ENCODE measurements around the gene RNF144B.

The RNF144B gene

DNA sequence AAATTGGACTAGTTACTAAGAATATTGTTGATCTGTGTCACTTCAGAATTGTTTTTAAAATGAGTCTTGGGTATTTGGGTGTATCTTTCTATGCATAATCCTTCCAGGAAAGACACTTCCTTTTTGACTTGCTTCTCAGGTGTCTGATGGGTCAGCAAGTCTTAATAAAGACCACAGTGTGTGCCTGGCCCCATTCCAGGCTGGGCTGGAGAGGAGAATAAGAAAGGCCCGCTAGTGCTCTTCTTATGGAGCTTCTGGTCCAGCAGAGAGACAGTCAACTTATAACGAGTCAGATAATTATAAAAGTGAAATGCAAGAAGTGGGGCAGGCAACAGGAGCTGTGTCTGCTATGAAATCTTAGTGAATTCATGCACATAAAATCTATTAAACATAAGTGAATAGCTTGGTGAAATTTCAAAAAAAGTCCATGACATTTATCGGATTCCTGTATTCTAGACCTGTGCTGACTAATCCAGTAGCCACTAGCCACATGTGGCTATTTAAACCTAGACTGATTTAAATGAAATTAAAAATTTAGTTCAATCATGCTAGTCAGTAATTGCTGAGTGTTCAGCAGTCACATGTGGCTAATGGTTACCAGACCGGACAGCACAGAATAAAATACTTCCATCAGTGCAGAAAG is 42.6 kb downstream of the RNF144B start:
- Histone ChIP-seq H3K36me3 (ENCODE audit: insufficient read depth, low read depth, low read length) (no peaks in the 10 kb centered on the region), H3K4me3 (ENCODE audit: low read length) (no peak overlapping the region), H3K9me3 (ENCODE audit: insufficient read depth, low read depth, low read length) (no peaks in the 10 kb centered on the region), H3K4me1 (ENCODE audit: insufficient read depth, low read length) (0 out of 2 replicates have a peak, but pooled peaks cover 4% of the 10 kb centered on the region), H3K9ac (ENCODE audit: low read depth, low read length) (no peak overlapping the region), H3K27me3 (ENCODE audit: insufficient read depth, low read length) (no peaks in the 10 kb centered on the region), H3K27ac (ENCODE audit: low read length) (no peak overlapping the region)

DNA sequence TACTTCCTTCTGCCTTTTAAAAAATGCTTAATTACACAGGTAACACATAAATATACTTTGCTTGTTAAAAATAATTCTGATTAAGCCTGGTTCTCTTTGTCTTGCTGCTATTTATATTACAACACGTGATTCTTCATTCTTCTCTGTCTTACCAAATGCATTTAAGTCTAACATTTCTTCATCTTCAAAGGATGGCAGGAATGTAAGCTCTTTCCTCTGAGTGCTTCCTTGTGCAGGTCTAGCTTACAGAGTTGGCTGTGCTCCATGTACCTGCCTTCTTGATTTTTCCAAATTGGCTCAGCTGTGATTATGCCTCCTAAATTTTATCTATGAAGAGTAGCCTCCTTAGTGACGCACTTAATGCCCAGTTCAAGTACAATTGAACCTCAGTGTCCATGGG is 44.4 kb downstream of the RNF144B start:
- no peaks in the 10 kb centered on the region for H3K36me3 ChIP-seq (ENCODE audit: insufficient read depth, low read depth, low read length)

GRCh38 chr6:18432180-18432579 is 45.0 kb downstream of the RNF144B start:
- no peaks in the 10 kb centered on the region for H3K36me3 ChIP-seq (ENCODE audit: insufficient read depth, low read depth, low read length)
- H3K9me3 ChIP-seq (ENCODE audit: insufficient read depth, low read depth, low read length), result no peaks in the 10 kb centered on the region
- H3K27me3 ChIP-seq (ENCODE audit: insufficient read depth, low read length), result no peaks in the 10 kb centered on the region
- H3K4me1 ChIP-seq (ENCODE audit: insufficient read depth, low read length), result 0 out of 2 replicates have a peak, but pooled peaks cover 4% of the 10 kb centered on the region
- no peak overlapping the region for H3K4me3 ChIP-seq (ENCODE audit: low read length)
- no peak overlapping the region for H3K27ac ChIP-seq (ENCODE audit: low read length)
- no peak overlapping the region for H3K9ac ChIP-seq (ENCODE audit: low read depth, low read length)

More for the DNA sequence above, 44.4 kb downstream of the RNF144B start:
- H3K4me1 ChIP-seq (ENCODE audit: insufficient read depth, low read length), result 0 out of 2 replicates have a peak, but pooled peaks cover 4% of the 10 kb centered on the region
- H3K27me3 ChIP-seq (ENCODE audit: insufficient read depth, low read length), result no peaks in the 10 kb centered on the region
- H3K27ac ChIP-seq (ENCODE audit: low read length), result no peak overlapping the region
- no peak overlapping the region for H3K4me3 ChIP-seq (ENCODE audit: low read length)
- no peaks in the 10 kb centered on the region for H3K9me3 ChIP-seq (ENCODE audit: insufficient read depth, low read depth, low read length)
- no peak overlapping the region for H3K9ac ChIP-seq (ENCODE audit: low read depth, low read length)

GRCh38 chr6:18432619-18433018 is 45.5 kb downstream of the RNF144B start:
- Histone ChIP-seq H3K4me1 (ENCODE audit: insufficient read depth, low read length) (0 out of 2 replicates have a peak, but pooled peaks cover 4% of the 10 kb centered on the region), H3K27me3 (ENCODE audit: insufficient read depth, low read length) (no peaks in the 10 kb centered on the region), H3K36me3 (ENCODE audit: insufficient read depth, low read depth, low read length) (no peaks in the 10 kb centered on the region), H3K9me3 (ENCODE audit: insufficient read depth, low read depth, low read length) (no peaks in the 10 kb centered on the region), H3K9ac (ENCODE audit: low read depth, low read length) (no peak overlapping the region), H3K27ac (ENCODE audit: low read length) (no peak overlapping the region), H3K4me3 (ENCODE audit: low read length) (no peak overlapping the region)

DNA sequence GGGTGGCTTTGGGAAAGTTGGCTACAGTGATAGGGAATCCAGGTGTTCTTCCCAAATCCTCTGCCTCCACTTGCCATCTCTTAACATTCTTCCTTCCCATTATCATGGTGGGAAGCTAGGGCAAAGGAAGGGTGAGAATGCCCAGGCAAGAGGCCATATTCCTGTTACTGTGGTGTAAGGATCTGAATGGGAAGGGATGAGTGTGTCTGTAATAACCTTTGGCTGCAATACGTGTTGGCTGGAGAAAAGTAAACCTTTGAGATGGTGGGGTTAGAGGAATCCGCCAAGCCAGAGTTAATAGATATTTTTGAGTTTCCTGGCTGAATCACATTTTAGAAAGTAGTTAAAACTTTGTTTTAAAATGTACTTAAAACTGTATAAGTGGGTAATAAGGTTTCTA is 45.9 kb downstream of the RNF144B start:
- H3K4me3 ChIP-seq (ENCODE audit: low read length), result no peak overlapping the region
- H3K27me3 ChIP-seq (ENCODE audit: insufficient read depth, low read length), result no peaks in the 10 kb centered on the region
- H3K9me3 ChIP-seq (ENCODE audit: insufficient read depth, low read depth, low read length), result no peaks in the 10 kb centered on the region
- H3K4me1 ChIP-seq (ENCODE audit: insufficient read depth, low read length), result 0 out of 2 replicates have a peak, but pooled peaks cover 4% of the 10 kb centered on the region
- H3K27ac ChIP-seq (ENCODE audit: low read length), result no peak overlapping the region
- H3K36me3 ChIP-seq (ENCODE audit: insufficient read depth, low read depth, low read length), result no peaks in the 10 kb centered on the region
- no peak overlapping the region for H3K9ac ChIP-seq (ENCODE audit: low read depth, low read length)

GRCh38 chr6:18436341-18436740 is 49.2 kb downstream of the RNF144B start:
- Histone ChIP-seq H3K27me3 (ENCODE audit: insufficient read depth, low read length) (no peaks in the 10 kb centered on the region), H3K9ac (ENCODE audit: low read depth, low read length) (no peak overlapping the region), H3K27ac (ENCODE audit: low read length) (no peak overlapping the region), H3K4me1 (ENCODE audit: insufficient read depth, low read length) (0 out of 2 replicates have a peak, but pooled peaks cover 4% of the 10 kb centered on the region), H3K36me3 (ENCODE audit: insufficient read depth, low read depth, low read length) (no peaks in the 10 kb centered on the region), H3K9me3 (ENCODE audit: insufficient read depth, low read depth, low read length) (no peaks in the 10 kb centered on the region), H3K4me3 (ENCODE audit: low read length) (no peak overlapping the region)

- no peaks in the 10 kb centered on the region for H3K36me3 ChIP-seq (ENCODE audit: insufficient read depth, low read depth, low read length)
- H3K4me1 ChIP-seq (ENCODE audit: insufficient read depth, low read length), result no peaks in the 10 kb centered on the region
- H3K27ac ChIP-seq (ENCODE audit: low read length), result no peak overlapping the region
These were observed 52.4 kb downstream of the RNF144B start for GRCh38 chr6:18439581-18439980.

GRCh38 chr6:18441251-18441979 is 54.3 kb downstream of the RNF144B start:
- Histone ChIP-seq H3K27ac (ENCODE audit: low read length) (no peak overlapping the region), H3K9ac (ENCODE audit: low read depth, low read length) (no peak overlapping the region), H3K27me3 (ENCODE audit: insufficient read depth, low read length) (no peaks in the 10 kb centered on the region), H3K9me3 (ENCODE audit: insufficient read depth, low read depth, low read length) (no peaks in the 10 kb centered on the region), H3K4me1 (ENCODE audit: insufficient read depth, low read length) (no peaks in the 10 kb centered on the region), H3K4me3 (ENCODE audit: low read length) (no peak overlapping the region), H3K36me3 (ENCODE audit: insufficient read depth, low read depth, low read length) (no peaks in the 10 kb centered on the region)

More at GRCh38 chr6:18439581-18439980, 52.4 kb downstream of the RNF144B start:
- Histone ChIP-seq H3K27me3 (ENCODE audit: insufficient read depth, low read length) (no peaks in the 10 kb centered on the region), H3K9ac (ENCODE audit: low read depth, low read length) (no peak overlapping the region), H3K4me3 (ENCODE audit: low read length) (no peak overlapping the region), H3K9me3 (ENCODE audit: insufficient read depth, low read depth, low read length) (no peaks in the 10 kb centered on the region)

GRCh38 chr6:18444111-18444510 is 57.0 kb downstream of the RNF144B start:
- Histone ChIP-seq H3K9me3 (ENCODE audit: insufficient read depth, low read depth, low read length) (no peaks in the 10 kb centered on the region), H3K27me3 (ENCODE audit: insufficient read depth, low read length) (no peaks in the 10 kb centered on the region), H3K4me1 (ENCODE audit: insufficient read depth, low read length) (no peaks in the 10 kb centered on the region), H3K4me3 (ENCODE audit: low read length) (no peak overlapping the region), H3K27ac (ENCODE audit: low read length) (no peak overlapping the region), H3K9ac (ENCODE audit: low read depth, low read length) (no peak overlapping the region), H3K36me3 (ENCODE audit: insufficient read depth, low read depth, low read length) (no peaks in the 10 kb centered on the region)

DNA sequence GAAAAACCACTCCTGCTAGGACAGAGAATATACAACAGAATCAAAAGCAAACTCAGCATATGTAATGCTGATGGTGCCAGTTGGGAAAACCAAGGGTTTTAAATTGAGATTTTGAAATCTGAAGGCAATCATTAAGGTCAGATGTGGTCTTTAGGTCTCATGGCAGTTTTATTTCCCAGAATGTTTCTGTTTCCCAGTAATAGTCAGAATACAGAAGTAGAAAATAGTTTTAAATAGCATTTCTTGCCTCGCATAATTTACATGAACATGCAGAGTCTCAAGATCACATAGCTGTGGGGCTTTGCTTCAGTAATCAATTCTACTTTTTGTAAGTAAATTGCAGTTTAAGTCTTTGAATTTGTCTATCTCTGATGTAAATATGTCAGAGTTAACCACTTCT is 58.1 kb downstream of the RNF144B start:
- Histone ChIP-seq H3K4me1 (ENCODE audit: insufficient read depth, low read length) (no peaks in the 10 kb centered on the region), H3K27me3 (ENCODE audit: insufficient read depth, low read length) (no peaks in the 10 kb centered on the region), H3K4me3 (ENCODE audit: low read length) (no peak overlapping the region), H3K9ac (ENCODE audit: low read depth, low read length) (no peak overlapping the region), H3K36me3 (ENCODE audit: insufficient read depth, low read depth, low read length) (no peaks in the 10 kb centered on the region), H3K27ac (ENCODE audit: low read length) (no peak overlapping the region), H3K9me3 (ENCODE audit: insufficient read depth, low read depth, low read length) (no peaks in the 10 kb centered on the region)

DNA sequence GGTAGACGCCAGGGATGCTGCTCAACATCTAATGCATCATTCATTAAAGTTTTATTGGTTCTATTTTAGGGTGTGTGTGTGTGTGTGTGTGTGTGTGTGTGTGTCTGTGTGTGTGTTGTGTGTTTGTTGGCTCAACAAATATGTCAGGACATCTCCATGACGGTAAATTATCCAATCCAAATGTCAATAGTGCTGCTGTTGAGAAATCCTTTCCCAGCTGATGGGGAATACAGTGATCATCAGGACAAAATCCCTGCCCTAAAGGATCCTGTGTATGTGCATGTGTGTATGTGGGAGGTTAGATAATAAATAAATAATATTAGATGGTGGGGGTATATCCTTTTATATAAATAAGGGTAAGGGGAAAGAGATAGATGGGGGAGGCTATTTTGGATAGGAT is 59.6 kb downstream of the RNF144B start:
- no peak overlapping the region for H3K9ac ChIP-seq (ENCODE audit: low read depth, low read length)
- H3K27ac ChIP-seq (ENCODE audit: low read length), result no peak overlapping the region
- no peaks in the 10 kb centered on the region for H3K36me3 ChIP-seq (ENCODE audit: insufficient read depth, low read depth, low read length)
- H3K4me1 ChIP-seq (ENCODE audit: insufficient read depth, low read length), result no peaks in the 10 kb centered on the region
- no peaks in the 10 kb centered on the region for H3K9me3 ChIP-seq (ENCODE audit: insufficient read depth, low read depth, low read length)
- no peak overlapping the region for H3K4me3 ChIP-seq (ENCODE audit: low read length)
- H3K27me3 ChIP-seq (ENCODE audit: insufficient read depth, low read length), result no peaks in the 10 kb centered on the region

GRCh38 chr6:18447552-18447951 is 60.4 kb downstream of the RNF144B start:
- H3K27ac ChIP-seq (ENCODE audit: low read length), result no peak overlapping the region
- no peaks in the 10 kb centered on the region for H3K36me3 ChIP-seq (ENCODE audit: insufficient read depth, low read depth, low read length)
- no peaks in the 10 kb centered on the region for H3K9me3 ChIP-seq (ENCODE audit: insufficient read depth, low read depth, low read length)
- no peak overlapping the region for H3K4me3 ChIP-seq (ENCODE audit: low read length)
- no peaks in the 10 kb centered on the region for H3K27me3 ChIP-seq (ENCODE audit: insufficient read depth, low read length)
- H3K9ac ChIP-seq (ENCODE audit: low read depth, low read length), result no peak overlapping the region
- H3K4me1 ChIP-seq (ENCODE audit: insufficient read depth, low read length), result no peaks in the 10 kb centered on the region

Measured in iPS-20b (cell line).